Upper lobe of left lung (tissue), 6 donors: Measurements from ENCODE around the gene CFAP57. TPM values are rescaled to one million over a fixed set of nuclear protein-coding genes. Genes with fewer than 3 reads are reported as not detected.

Experiments used
- ATAC-seq, 2 donors: fragments of 200-7000 bp; cut with Tn5 transposase; one replicate each; pipeline ENCODE4 v1.9.1; 2022; ENCODE audit warnings: mild to moderate bottlenecking in 2 of 2, moderate library complexity in 2 of 2; ENCODE audit not compliant: low FRiP score in 2 of 2
- DNase-seq, 2 donors: peaks; one replicate each; pipeline ENCODE4 v3.0.0-alpha.2; 2019 to 2020
- H3K27ac ChIP-seq, 4 donors: fragments of 200-600 bp; sonication (generic); one replicate each; pipeline ENCODE4 v1.5.1; 2016 to 2019
- H3K27me3 ChIP-seq, 4 donors: fragments of 200-600 bp; sonication (generic); one replicate each; pipeline ENCODE4 v1.5.1; 2017 to 2019
- H3K36me3 ChIP-seq, 4 donors: fragments of 200-600 bp; sonication (generic); one replicate each; pipeline ENCODE4 v1.5.1; 2016 to 2019
- H3K4me1 ChIP-seq, 4 donors: fragments of 200-600 bp; sonication (generic); one replicate each; pipeline ENCODE4 v1.5.1; 2018 to 2019
- H3K4me3 ChIP-seq, 4 donors: fragments of 200-600 bp; sonication (generic); one replicate each; pipeline ENCODE4 v1.5.1; 2017 to 2019; ENCODE audit warnings: mild to moderate bottlenecking in 2 of 4, moderate library complexity in 1 of 4
- H3K9me3 ChIP-seq, 4 donors: fragments of 200-600 bp; sonication (generic); one replicate each; pipeline ENCODE4 v1.5.1; 2018 to 2019
- CTCF ChIP-seq, 6 experiments: fragments of 450-650 bp in 4 of 6; fragments of 200-600 bp in 2 of 6; sonication (generic) in 2 of 6; IDR thresholded peaks; one replicate each; pipeline ENCODE4 v1.5.1; 2016 to 2019; ENCODE audit warnings: antibody characterized with exemption in 6 of 6
- EP300 ChIP-seq, 4 donors: sonication (generic); formaldehyde crosslinking; IDR thresholded peaks; one replicate each; pipeline ENCODE4 v1.5.1; 2017; ENCODE audit warnings: antibody characterized with exemption in 4 of 4, control low read depth in 2 of 4
- POLR2A ChIP-seq, 4 donors: fragments of 450-650 bp; IDR thresholded peaks; one replicate each; pipeline ENCODE4 v1.5.1; 2016 to 2017; ENCODE audit warnings: antibody characterized with exemption in 4 of 4, mild to moderate bottlenecking in 2 of 4
- POLR2AphosphoS5 ChIP-seq, 2 donors: sonication (generic); formaldehyde crosslinking; IDR thresholded peaks; one replicate each; pipeline ENCODE4 v1.5.1; 2017; ENCODE audit warnings: antibody characterized with exemption in 2 of 2
- WGBS, 2 donors: methylation state at CpG; one replicate each; pipeline ENCODE4 v1.1.5; 2017 to 2018; 5-methylcytosine and 5-hydroxymethylcytosine counted together
- total RNA-seq, 6 donors: library from RNA; depleted of rRNA in 4 of 6; stranded (reverse); fragments of >200 nt in 4 of 6; gene quantifications; one replicate each; pipeline versions ENCODE4 v1.1.0 to v1.2.1, GENCODE V29; 2016 to 2021
- donor health status: DM: no; HTN: no; CAD: no; lungs with moderate emphysema.
- donor health status: DM: no; HTN: yes; CAD: no; lungs with severe emphysema.

CFAP57 gene
- total RNA-seq, 6 donors from 2014 or later = 0.37 to 23.1 (median 3.7) TPM

GRCh38 chr1:43274125-43274803 is 102.1 kb downstream of the CFAP57 start:
- Histone ChIP-seq H3K27me3 (no peaks in the 10 kb centered on the region), H3K36me3 (peaks cover 0 to 12% (median 0%) of the 10 kb centered on the region in 4 donors), H3K4me3 (no peak overlapping the region), H3K27ac (peak overlapping the region; percentile 36 to 69 (median 54)), H3K4me1 (peaks cover 23 to 48% (median 36%) of the 10 kb centered on the region in 4 donors), H3K9me3 (no peaks in the 10 kb centered on the region)
- WGBS, 2 donors = 29 to 34% methylated on average over 8 to 11 of the region's 11 CpGs
- TF ChIP-seq POLR2AphosphoS5 (IDR thresholded peaks at IDR 0.05) = peak; percentile 21 to 50
- no peak for TF ChIP-seq EP300 (IDR thresholded peaks at IDR 0.05)
- peak in 1 of 4 donors; percentile 43 for TF ChIP-seq POLR2A (IDR thresholded peaks at IDR 0.05)
- peak in 1 of 6 experiments; percentile 18 for TF ChIP-seq CTCF (IDR thresholded peaks at IDR 0.05)
- DNase-seq = peak in 1 of 2 donors; percentile 61
- peak; percentile 2 to 6 for ATAC-seq

- H3K27me3 ChIP-seq = no peaks in the 10 kb centered on the region
- H3K4me1 ChIP-seq = peaks cover 19 to 48% (median 32%) of the 10 kb centered on the region in 4 donors
- 75 to 83% methylated on average over 8 of the region's 8 CpGs for WGBS, 2 donors
- DNase-seq (no peak), ATAC-seq (no peak)
- TF ChIP-seq POLR2AphosphoS5 (IDR thresholded peaks at IDR 0.05) = no peak
- TF ChIP-seq CTCF (IDR thresholded peaks at IDR 0.05) = no peak
- TF ChIP-seq EP300 (IDR thresholded peaks at IDR 0.05) = no peak
- no peak for TF ChIP-seq POLR2A (IDR thresholded peaks at IDR 0.05)
- H3K4me3 ChIP-seq = no peak overlapping the region
- H3K36me3 ChIP-seq = peaks cover 0 to 12% (median 0%) of the 10 kb centered on the region in 4 donors
- H3K27ac ChIP-seq = peak overlapping the region; percentile 36 to 64 (median 44)
- H3K9me3 ChIP-seq = no peaks in the 10 kb centered on the region
Observed at GRCh38 chr1:43274804-43275180, 102.7 kb downstream of the CFAP57 start.

- DNase-seq = peak in 1 of 2 donors; percentile 1
Observed at GRCh38 chr1:43275826-43276620, 103.9 kb downstream of the CFAP57 start.

GRCh38 chr1:43276673-43277072 is 104.5 kb downstream of the CFAP57 start:
- TF ChIP-seq EP300 (IDR thresholded peaks at IDR 0.05) (no peak), POLR2AphosphoS5 (IDR thresholded peaks at IDR 0.05) (no peak), CTCF (IDR thresholded peaks at IDR 0.05) (no peak), POLR2A (IDR thresholded peaks at IDR 0.05) (no peak)
- Histone ChIP-seq H3K9me3 (no peaks in the 10 kb centered on the region), H3K4me1 (peaks cover 8 to 42% (median 25%) of the 10 kb centered on the region in 4 donors), H3K27me3 (no peaks in the 10 kb centered on the region), H3K27ac (no peak overlapping the region), H3K4me3 (no peak overlapping the region), H3K36me3 (peaks cover 0 to 12% (median 0%) of the 10 kb centered on the region in 4 donors)
- no peak for ATAC-seq
- peak in 1 of 2 donors; percentile 3 for DNase-seq
- 68 to 69% methylated on average over 7 of the region's 7 CpGs for WGBS, 2 donors

More at GRCh38 chr1:43275826-43276620, 103.9 kb downstream of the CFAP57 start:
- ATAC-seq = no peak
- Histone ChIP-seq H3K9me3 (no peaks in the 10 kb centered on the region), H3K4me1 (peaks cover 13 to 43% (median 29%) of the 10 kb centered on the region in 4 donors), H3K27me3 (no peaks in the 10 kb centered on the region), H3K36me3 (peaks cover 0 to 12% (median 0%) of the 10 kb centered on the region in 4 donors), H3K4me3 (no peak overlapping the region), H3K27ac (no peak overlapping the region)
- no peak for TF ChIP-seq EP300 (IDR thresholded peaks at IDR 0.05)
- no peak for TF ChIP-seq CTCF (IDR thresholded peaks at IDR 0.05)
- WGBS, 2 donors = 84 to 94% methylated on average over 10 to 12 of the region's 12 CpGs
